HG03442 (cell line): ENCODE measurements around the gene TNFRSF21.
"Not testable (repeated sequence)": the region's sequence is repeated elsewhere in the genome, so short reads cannot be mapped to it uniquely, and the experiment has no call there.

Experiments used
- ATAC-seq: cut with Tn5 transposase; IDR thresholded peaks from one replicate; pipeline ENCODE4 v1.9.1; 2021; ENCODE audit warnings: mild to moderate bottlenecking, moderate library complexity; ENCODE audit not compliant: unreplicated experiment

TNFRSF21 gene

DNA sequence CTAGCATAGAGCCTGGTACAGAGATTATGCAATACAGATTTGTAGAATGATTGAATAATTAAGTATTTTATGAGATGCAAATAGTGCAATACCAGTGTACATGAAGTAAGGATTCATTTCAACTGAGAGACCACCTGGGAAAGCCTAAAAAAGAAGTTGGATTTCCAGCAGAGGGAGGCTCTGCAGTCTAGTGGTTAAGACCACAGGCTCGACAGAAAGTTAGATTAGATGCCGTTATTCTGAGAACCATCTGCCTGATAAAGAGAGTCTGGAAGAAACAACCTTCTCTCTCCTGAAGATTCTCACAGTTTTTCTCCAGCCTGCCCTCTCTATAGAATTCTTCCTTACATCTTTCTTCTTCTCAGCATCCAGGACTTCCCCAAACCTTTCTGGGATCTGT, 13.6 kb upstream of the TNFRSF21 start:
- no peak for ATAC-seq

- no peak for ATAC-seq
Measured at GRCh38 chr6:47321577-47321976, 11.9 kb upstream of the TNFRSF21 start.

DNA sequence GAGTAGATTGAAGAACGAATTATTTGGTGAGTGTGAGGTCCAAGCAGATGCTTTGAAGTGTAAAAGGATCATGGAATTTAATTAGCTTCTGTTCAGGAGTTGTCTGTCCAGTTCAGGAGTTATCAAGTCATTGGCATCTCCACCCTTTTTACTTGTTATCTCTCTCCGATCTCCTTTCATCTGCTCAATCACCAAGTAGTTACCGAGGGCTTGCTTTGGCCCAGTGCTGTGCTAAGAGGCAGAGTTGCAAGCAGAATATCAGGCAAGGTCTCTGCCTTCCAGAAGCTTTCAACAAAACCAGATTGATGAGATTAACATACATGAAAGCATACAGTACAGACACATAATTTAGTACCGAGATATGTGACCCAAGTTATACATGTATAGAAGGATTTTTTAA, 10.2 kb upstream of the TNFRSF21 start:
- ATAC-seq = no peak

- ATAC-seq = no peak
Measured at GRCh38 chr6:47319382-47319781, 9.7 kb upstream of the TNFRSF21 start.

- no peak for ATAC-seq
Measured at GRCh38 chr6:47318236-47318989, 8.7 kb upstream of the TNFRSF21 start.

GRCh38 chr6:47315181-47315580, 5.5 kb upstream of the TNFRSF21 start:
- not testable (repeated sequence) for ATAC-seq

- peak; percentile 4 for ATAC-seq
Measured at GRCh38 chr6:47310131-47310480, 401 bp upstream of the TNFRSF21 start.

DNA sequence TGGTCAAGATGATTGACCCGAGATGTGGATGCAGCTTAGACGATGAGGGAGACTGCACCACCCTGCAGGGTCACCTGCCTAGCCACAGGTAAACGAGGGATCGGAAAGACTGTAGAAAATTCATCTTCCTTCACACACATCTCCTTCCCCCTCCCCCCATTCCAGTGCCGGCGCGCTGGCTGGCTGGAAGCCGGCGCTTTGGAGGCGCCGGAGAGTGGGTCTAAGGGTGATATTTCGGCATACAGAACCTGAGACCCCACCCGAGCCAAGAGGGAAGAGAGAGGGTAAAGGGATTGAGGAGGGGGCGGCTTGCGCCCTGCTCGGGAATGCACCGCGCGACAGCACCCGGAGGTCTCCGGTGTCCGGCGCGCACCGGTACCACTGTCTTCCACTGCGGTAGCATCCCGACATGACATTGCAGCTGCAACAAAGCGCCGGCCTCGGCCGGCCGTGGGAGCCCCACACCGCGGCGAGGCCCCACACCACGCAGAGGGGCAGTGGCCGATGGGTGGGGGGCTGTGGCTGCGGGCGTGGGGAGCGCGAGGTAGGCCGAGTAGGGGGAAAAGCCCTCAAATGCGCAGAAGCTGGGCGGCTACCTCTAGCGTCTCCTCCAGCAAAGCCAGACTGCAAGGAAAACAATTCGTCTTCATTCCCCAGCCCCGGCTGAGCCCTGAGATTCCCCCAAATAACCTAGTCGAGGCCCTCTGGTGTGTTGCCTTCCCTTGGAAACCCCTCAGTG, 984 bp downstream of the TNFRSF21 start:
- peak; percentile 1 for ATAC-seq

GRCh38 chr6:47308198-47308517, 1.5 kb downstream of the TNFRSF21 start:
- no peak for ATAC-seq

DNA sequence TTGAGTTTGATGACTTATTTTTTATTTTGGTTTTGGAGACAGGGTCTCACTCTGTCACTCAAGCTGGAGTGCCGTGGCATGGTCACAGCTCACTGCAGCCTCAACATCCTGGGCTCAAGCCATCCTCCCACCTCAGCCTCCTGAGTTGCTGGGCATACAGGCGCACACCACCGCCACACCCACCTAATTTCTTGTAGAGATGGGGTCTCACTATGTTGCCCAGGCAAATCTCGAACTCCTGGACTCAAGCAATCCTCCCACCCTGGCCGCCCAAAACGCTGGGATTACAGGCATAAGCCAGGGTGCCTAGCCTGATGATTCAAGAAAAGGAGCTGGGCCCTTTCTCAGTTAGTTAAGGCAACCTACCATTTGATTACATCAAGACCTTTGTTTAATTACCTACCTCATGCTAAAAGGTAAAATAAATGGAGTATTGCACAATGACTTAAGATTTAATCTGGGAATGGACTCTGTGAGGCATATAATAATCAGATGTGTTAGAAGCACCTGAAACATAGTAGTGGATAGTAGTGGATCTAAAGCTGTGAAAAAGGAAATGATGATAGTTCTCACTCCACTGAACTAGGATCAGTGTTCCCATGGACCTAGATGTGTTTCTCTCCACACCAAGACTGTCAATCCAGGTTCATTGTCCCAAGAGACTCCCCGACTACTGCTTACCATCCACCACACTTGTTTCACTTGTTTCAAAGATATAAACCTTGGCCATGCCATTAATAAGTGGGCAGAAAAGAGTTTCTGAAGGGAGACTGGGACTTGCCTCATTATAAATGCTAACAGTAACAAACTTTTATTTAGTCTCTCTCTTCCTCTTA, 2.1 kb downstream of the TNFRSF21 start:
- no peak for ATAC-seq

DNA sequence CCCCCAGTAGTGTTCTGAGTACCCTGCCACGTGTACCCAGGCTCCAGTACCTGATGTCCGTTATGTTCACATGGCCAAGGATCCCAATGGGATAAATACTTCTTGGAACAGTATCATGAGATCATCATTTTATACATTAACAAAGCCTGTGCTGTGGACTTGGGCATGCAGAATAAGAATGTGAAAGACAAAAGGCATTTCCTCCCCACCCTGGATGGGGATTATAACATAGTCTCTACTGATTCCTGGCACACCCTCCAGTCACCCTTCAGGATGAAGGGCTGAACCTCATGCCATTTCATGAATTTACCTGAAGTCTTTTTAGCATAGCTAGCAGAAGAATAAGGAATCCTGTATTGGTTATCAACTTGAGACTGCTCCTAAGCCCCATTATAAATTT, 2.8 kb downstream of the TNFRSF21 start:
- no peak for ATAC-seq

DNA sequence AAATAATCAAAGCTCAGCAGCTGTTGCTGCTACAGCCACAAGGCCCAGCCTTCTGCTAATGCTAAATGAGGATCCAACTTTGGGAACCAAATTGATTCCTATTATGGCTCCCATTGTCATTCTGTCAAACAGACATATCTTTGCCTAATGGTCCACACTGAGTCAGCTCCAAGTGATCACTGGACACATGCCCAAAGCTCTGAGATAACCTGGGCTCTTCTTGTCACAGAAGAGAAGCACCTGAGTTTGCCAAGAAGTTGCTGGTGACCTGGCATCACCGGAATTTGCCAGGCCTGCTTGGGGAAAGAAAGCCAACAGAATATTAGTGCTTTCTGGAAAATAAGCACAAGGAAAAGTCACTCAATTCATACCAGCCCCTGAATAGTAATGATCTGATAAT, 5.8 kb downstream of the TNFRSF21 start:
- ATAC-seq = no peak

DNA sequence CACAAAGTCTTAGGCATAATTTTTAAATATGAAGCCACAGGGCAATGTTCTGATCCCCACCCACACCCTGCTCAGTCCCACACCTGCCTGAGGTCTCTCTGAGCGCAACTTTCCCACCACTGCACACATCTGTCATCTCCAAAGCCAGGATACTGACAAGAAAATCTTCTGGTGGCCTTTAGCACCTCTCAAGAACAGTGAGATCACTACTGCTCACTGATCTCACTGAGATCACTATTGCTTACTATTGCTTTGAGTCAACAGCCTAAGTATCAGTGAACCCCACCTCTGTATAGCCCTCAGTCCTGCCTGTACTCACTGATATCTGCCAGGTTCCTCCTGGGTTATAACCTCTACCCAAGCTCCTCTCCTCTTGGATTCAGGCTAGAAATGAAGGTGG, 6.4 kb downstream of the TNFRSF21 start:
- ATAC-seq = peak; percentile 41

GRCh38 chr6:47302043-47302442, 7.7 kb downstream of the TNFRSF21 start:
- no peak for ATAC-seq

GRCh38 chr6:47301441-47301840, 8.3 kb downstream of the TNFRSF21 start:
- no peak for ATAC-seq

DNA sequence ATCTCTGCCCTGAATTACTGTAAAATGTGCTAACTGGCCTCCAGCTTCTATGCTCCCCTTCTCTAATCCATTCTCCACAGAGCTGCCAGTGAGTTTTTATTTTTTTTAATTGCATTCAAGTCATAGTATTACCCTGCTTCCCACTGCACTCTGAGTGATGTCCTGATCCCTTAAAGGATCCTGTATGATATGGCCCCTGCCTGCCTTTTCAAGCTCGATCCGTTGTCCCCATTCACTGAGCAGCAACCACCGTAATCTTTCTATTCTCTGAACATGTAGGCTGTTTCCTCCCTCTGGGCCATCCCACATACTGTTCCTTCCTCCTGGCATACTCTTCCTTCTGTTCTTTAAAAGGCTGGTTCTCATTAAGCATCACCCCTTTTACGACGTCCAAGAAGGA, 9.3 kb downstream of the TNFRSF21 start:
- ATAC-seq = no peak

GRCh38 chr6:47299965-47300364, 9.7 kb downstream of the TNFRSF21 start:
- no peak for ATAC-seq

DNA sequence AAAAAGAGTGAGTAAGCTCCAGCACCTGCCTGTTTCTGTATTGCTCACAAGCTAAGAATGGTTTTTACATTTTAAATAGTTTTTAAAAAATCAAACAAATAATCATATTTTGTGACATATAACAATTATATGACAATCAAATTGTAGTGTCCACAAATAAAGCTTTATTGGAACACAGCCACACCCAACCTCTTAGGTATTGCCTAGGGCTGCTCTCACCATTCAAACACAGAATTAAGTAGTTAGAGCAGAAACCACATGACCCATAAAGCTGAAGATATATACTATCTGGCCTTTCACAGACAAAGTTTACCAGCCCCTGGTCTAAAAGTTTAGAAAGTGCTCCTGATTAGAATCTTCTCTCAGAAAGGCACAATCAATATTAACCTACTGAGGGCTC, 11.2 kb downstream of the TNFRSF21 start:
- ATAC-seq = no peak

GRCh38 chr6:47294990-47295389, 14.7 kb downstream of the TNFRSF21 start:
- no peak for ATAC-seq

DNA sequence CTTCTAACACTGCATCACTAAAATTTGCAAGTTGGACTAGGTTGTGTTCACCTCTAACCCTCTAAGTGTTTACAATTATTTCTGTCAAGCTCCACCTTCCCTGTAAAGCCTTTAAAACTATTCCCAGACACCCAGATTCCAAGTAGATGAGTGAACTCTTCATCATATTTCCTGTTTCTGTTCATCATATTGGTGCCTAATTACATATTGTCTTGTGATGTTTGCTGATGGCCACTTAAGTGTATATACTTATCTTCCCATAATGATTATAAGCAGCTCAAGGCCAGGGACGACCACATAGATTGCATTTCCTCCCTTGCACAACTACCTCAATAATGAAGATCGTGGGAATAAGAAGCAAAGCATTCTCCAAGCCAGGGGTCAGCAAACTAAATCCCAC, 16.8 kb downstream of the TNFRSF21 start:
- ATAC-seq = no peak

GRCh38 chr6:47292027-47292426, 17.7 kb downstream of the TNFRSF21 start:
- no peak for ATAC-seq
